ENCODE measurements around the gene MEMO1.
"Not testable (repeated sequence)": the region's sequence is repeated elsewhere in the genome, so short reads cannot be mapped to it uniquely, and the experiment has no call there.

MEMO1 gene

DNA sequence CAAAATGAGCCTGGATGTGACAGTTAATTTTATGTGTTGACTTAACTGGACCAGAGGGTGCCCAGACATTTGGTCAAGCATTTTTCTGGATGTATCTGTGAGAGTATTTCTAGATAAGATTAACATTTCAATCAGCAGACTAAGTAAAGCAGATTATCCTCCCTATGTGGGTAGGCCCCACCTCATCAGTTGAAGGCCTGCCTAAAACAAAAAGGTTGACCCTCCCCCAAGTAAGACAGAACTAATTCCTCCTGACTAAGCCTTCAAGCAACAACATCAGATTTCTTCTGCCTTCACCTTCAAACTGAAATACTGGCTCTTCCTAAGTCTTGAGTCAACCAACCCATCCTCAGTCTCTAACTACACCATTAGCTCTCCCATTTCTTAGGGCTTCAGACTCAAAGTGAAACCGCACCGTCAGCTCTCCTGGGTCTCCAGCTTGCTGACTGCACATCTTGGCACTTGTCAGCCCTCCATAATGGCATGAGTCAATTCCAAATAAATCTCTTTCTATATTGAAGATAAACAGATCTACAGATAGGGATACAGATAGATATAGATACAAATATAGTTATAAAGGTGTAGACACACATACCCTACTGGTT lies 47.9 kb downstream of the MEMO1 start:
- TF ChIP-seq, protein P1, sequence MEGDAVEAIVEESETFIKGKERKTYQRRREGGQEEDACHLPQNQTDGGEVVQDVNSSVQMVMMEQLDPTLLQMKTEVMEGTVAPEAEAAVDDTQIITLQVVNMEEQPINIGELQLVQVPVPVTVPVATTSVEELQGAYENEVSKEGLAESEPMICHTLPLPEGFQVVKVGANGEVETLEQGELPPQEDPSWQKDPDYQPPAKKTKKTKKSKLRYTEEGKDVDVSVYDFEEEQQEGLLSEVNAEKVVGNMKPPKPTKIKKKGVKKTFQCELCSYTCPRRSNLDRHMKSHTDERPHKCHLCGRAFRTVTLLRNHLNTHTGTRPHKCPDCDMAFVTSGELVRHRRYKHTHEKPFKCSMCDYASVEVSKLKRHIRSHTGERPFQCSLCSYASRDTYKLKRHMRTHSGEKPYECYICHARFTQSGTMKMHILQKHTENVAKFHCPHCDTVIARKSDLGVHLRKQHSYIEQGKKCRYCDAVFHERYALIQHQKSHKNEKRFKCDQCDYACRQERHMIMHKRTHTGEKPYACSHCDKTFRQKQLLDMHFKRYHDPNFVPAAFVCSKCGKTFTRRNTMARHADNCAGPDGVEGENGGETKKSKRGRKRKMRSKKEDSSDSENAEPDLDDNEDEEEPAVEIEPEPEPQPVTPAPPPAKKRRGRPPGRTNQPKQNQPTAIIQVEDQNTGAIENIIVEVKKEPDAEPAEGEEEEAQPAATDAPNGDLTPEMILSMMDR (IDR thresholded peaks at IDR 0.05): no peak
- H3K27ac ChIP-seq: peak overlapping the region; percentile 32
- no peaks in the 10 kb centered on the region for H3K27me3 ChIP-seq
- no peak overlapping the region for H3K4me3 ChIP-seq (ENCODE audit: low read depth in 1 of 2, low read length in 1 of 2)
- H3K36me3 ChIP-seq: no peaks in the 10 kb centered on the region
- H3K9me3 ChIP-seq: no peaks in the 10 kb centered on the region
- peaks cover 6 to 14% of the 10 kb centered on the region in 2 experiments for H3K4me1 ChIP-seq (ENCODE audit: control insufficient read depth in 1 of 2, insufficient read depth in 1 of 2, low read depth in 1 of 2, low read length in 1 of 2)

DNA sequence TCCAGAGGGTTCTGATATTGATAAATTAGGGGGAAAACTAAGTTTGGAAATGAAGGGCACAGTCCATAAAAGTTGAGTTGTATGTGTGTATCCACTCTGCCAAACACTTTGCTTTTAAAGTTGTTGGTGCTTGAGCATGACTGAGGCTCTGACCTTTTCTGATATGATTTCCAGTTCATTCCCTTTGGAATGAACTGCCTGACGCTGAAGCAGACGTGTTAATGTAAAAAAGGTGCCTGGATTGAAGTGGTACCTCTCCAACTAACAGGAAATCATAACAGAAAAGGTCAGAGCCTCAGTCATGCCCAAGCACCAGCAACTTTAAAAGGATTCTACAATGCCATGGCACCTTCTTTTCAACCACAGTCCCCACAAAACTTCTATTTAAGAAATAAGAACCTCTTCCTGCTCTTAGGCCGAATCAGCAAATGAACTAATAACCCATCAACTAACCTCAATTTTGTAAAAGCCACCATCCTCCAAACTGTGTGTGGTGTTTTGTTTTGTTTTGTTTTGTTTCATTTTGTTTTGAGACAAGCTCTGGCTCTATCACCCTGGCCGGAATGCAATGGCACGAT lies 52.6 kb downstream of the MEMO1 start:
- Histone ChIP-seq H3K4me3 (ENCODE audit: low read depth in 1 of 2, low read length in 1 of 2) (no peak overlapping the region), H3K36me3 (no peaks in the 10 kb centered on the region), H3K27me3 (no peaks in the 10 kb centered on the region), H3K4me1 (ENCODE audit: control insufficient read depth in 1 of 2, insufficient read depth in 1 of 2, low read depth in 1 of 2, low read length in 1 of 2) (peaks cover 31 to 38% of the 10 kb centered on the region in 2 experiments), H3K9me3 (no peaks in the 10 kb centered on the region), H3K27ac (peak overlapping the region; percentile 78)
- TF ChIP-seq, protein P1 (IDR thresholded peaks at IDR 0.05): no peak

DNA sequence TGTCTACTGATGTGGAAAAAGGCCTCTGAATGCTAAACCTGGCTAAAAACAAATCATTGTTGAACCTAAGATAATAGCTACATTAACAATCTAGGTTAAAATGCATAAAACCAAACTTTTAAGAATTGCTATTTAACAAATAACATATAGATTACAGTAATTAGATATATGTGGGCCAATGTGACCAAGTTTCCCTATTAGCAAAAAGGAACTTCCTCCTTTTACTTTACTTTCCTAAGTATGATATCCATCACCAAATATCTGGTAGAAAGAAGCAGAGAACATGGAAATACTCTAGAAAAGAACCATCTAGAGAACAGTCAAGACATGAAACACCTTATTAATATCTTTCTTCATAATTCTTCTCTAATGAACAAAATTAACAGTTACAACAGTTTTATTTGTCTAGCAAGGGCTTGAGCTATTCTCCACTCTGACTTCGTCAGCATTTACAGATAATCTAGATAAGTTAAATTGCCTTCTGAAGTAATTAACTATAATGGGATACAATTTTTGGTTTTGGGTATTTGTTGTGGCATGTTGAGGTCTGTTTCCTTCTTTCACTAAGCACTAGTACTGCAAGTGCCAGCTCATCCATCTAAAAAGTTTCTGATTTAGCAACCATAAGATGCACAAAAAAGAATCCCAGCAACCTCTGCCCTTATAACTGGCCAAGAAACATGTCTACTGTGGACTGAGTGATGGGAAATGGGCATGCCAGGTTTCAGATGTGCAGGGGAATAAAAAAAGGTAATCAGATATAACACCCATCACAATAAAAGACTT lies 53.3 kb downstream of the MEMO1 start:
- peaks cover 31 to 38% of the 10 kb centered on the region in 2 experiments for H3K4me1 ChIP-seq (ENCODE audit: control insufficient read depth in 1 of 2, insufficient read depth in 1 of 2, low read depth in 1 of 2, low read length in 1 of 2)
- peak overlapping the region; percentile 78 for H3K27ac ChIP-seq
- H3K4me3 ChIP-seq (ENCODE audit: low read depth in 1 of 2, low read length in 1 of 2): peak overlapping the region; percentile 22 to 37
- no peaks in the 10 kb centered on the region for H3K27me3 ChIP-seq
- TF ChIP-seq, protein P1 (IDR thresholded peaks at IDR 0.05): no peak
- no peaks in the 10 kb centered on the region for H3K9me3 ChIP-seq
- no peaks in the 10 kb centered on the region for H3K36me3 ChIP-seq

DNA sequence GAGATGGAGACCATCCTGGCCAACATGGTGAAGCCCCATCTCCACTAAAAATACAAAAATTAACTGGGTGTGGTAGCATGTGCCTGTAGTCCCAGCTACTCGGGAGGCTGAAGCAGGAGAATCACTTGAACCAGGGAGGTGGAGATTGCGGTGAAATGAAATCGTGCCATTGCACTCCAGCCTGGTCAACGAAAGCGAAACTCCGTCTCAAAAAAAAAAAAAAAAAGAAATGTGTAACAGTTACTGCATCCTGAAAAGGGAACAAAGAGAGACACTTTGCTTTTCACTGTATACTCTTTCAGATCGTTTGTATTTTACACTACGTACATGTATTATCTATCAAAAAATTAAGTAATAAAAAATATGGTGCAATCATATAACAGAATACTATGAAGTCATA lies 53.9 kb downstream of the MEMO1 start:
- H3K27me3 ChIP-seq, H3K36me3 ChIP-seq, H3K9me3 ChIP-seq: not testable (repeated sequence)

DNA sequence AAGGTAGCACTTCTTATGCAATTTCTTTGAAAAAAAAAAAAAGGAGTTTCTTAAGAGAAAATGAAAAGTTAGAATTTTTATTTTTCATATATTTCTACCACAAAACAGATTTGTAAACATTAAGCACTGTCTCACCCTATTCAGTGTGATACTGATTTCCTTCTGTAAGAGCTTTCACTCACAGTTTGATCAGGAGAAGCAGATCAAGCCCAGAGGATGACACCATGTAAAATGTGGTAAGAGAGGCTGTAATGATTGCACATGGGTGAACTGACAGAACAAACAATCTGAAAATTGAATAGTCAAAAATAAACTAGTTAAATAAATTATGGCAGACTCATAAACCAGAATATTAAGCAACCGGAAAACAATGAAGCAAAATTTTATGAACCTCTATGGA lies 54.5 kb downstream of the MEMO1 start:
- H3K36me3 ChIP-seq: no peaks in the 10 kb centered on the region
- H3K4me1 ChIP-seq (ENCODE audit: control insufficient read depth in 1 of 2, insufficient read depth in 1 of 2, low read depth in 1 of 2, low read length in 1 of 2): peaks cover 31 to 38% of the 10 kb centered on the region in 2 experiments
- peak overlapping the region; percentile 78 for H3K27ac ChIP-seq
- H3K9me3 ChIP-seq: no peaks in the 10 kb centered on the region
- peak overlapping the region; percentile 22 to 37 for H3K4me3 ChIP-seq (ENCODE audit: low read depth in 1 of 2, low read length in 1 of 2)
- no peaks in the 10 kb centered on the region for H3K27me3 ChIP-seq
- TF ChIP-seq, protein P1 (IDR thresholded peaks at IDR 0.05): no peak

More for the DNA sequence above, 53.9 kb downstream of the MEMO1 start:
- H3K4me1 ChIP-seq (ENCODE audit: control insufficient read depth in 1 of 2, insufficient read depth in 1 of 2, low read depth in 1 of 2, low read length in 1 of 2): peaks cover 31 to 38% of the 10 kb centered on the region in 2 experiments
- peak overlapping the region; percentile 22 to 37 for H3K4me3 ChIP-seq (ENCODE audit: low read depth in 1 of 2, low read length in 1 of 2)
- H3K27ac ChIP-seq: peak overlapping the region; percentile 78

DNA sequence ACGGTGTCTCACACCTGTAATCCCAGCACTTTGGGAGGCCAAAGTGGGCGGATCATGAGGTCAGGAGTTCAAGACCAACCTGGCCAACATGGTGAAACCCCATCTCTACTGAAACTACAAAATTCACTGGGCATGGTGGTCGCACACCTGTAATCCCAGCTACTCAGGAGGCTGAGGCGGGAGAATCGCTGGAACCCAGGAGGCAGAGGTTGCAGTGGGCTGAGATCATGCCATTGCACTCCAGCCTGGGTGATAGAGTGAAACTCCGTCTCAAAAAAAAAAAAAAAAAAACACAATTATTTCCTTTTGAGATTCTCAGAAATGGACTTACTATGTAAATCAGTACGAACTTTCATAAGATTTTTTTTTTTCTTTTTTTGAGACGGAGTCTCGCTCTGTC lies 57.7 kb downstream of the MEMO1 start:
- H3K4me1 ChIP-seq (ENCODE audit: control insufficient read depth in 1 of 2, insufficient read depth in 1 of 2, low read depth in 1 of 2, low read length in 1 of 2): peaks cover 26% of the 10 kb centered on the region in 2 experiments
- not testable (repeated sequence) for H3K27ac ChIP-seq; H3K27me3 ChIP-seq; H3K4me3 ChIP-seq (ENCODE audit: low read depth in 1 of 2, low read length in 1 of 2); H3K36me3 ChIP-seq; H3K9me3 ChIP-seq

Measured in neutrophil (primary cell).